Progenitor cell of endocrine pancreas (in vitro differentiated cells): ENCODE results near the gene TFDP1. TPM values are rescaled to one million over a fixed set of nuclear protein-coding genes. Genes with fewer than 3 reads are reported as not detected.

ENCODE experiments used
- DNase-seq: peaks from one replicate; pipeline ENCODE4 v3.0.0; 2021; ENCODE audit warnings: low spot score; ENCODE audit not compliant: unreplicated experiment
- H3K27ac Mint-ChIP-seq: 2 replicates; pipeline ENCODE4 v1.8.0; 2021; ENCODE audit warnings: mild to moderate bottlenecking, moderate library complexity, mixed read lengths
- H3K27me3 Mint-ChIP-seq: 2 replicates; pipeline ENCODE4 v1.8.0; 2021; ENCODE audit warnings: mixed read lengths
- H3K36me3 Mint-ChIP-seq: 2 replicates; pipeline ENCODE4 v1.8.0; 2022; ENCODE audit warnings: mixed read lengths; ENCODE audit not compliant: insufficient read depth
- H3K4me1 Mint-ChIP-seq: 2 replicates; pipeline ENCODE4 v1.8.0; 2021; ENCODE audit warnings: low read depth, mixed read lengths
- H3K4me3 Mint-ChIP-seq: 2 replicates; pipeline ENCODE4 v1.8.0; 2021; ENCODE audit warnings: low read depth, mild to moderate bottlenecking, moderate library complexity, mixed read lengths
- H3K9me3 Mint-ChIP-seq: 2 replicates; pipeline ENCODE4 v1.8.0; 2021; ENCODE audit warnings: low read depth, mixed read lengths
- CTCF ChIP-seq: fragments of 200-600 bp; sonication (generic); IDR thresholded peaks from one replicate; pipeline ENCODE4 v1.5.0; 2021; ENCODE audit warnings: antibody characterized with exemption, mild to moderate bottlenecking; ENCODE audit not compliant: unreplicated experiment
- total RNA-seq: library from RNA; stranded (reverse); gene quantifications from 2 replicates; pipeline ENCODE4 v1.2.1, GENCODE V29; 2021

TFDP1 gene
- total RNA-seq, 1 donor from 2014 or later: 58.2 TPM

- H3K27me3 Mint-ChIP-seq: no peaks in the 10 kb centered on the region
- H3K9me3 Mint-ChIP-seq: no peaks in the 10 kb centered on the region
- H3K36me3 Mint-ChIP-seq: peaks cover 16% of the 10 kb centered on the region
- H3K4me3 Mint-ChIP-seq: no peak overlapping the region
- no peaks in the 10 kb centered on the region for H3K4me1 Mint-ChIP-seq
- no peak for DNase-seq
- no peak for TF ChIP-seq CTCF
- no peak overlapping the region for H3K27ac Mint-ChIP-seq
Observed at GRCh38 chr13:113650275-113650674, 65.7 kb downstream of the TFDP1 start.

GRCh38 chr13:113650731-113651148, 66.2 kb downstream of the TFDP1 start:
- Mint-ChIP-seq H3K36me3 (peaks cover 16% of the 10 kb centered on the region), H3K4me1 (no peaks in the 10 kb centered on the region), H3K4me3 (no peak overlapping the region), H3K9me3 (no peaks in the 10 kb centered on the region), H3K27ac (no peak overlapping the region), H3K27me3 (no peaks in the 10 kb centered on the region)
- DNase-seq: no peak
- TF ChIP-seq CTCF: no peak

GRCh38 chr13:113651511-113652403, 67.2 kb downstream of the TFDP1 start:
- DNase-seq: no peak
- no peak overlapping the region for H3K4me3 Mint-ChIP-seq
- H3K9me3 Mint-ChIP-seq: no peaks in the 10 kb centered on the region
- H3K27me3 Mint-ChIP-seq: no peaks in the 10 kb centered on the region
- TF ChIP-seq CTCF: no peak
- H3K4me1 Mint-ChIP-seq: no peaks in the 10 kb centered on the region
- peaks cover 12% of the 10 kb centered on the region for H3K36me3 Mint-ChIP-seq
- no peak overlapping the region for H3K27ac Mint-ChIP-seq

DNA sequence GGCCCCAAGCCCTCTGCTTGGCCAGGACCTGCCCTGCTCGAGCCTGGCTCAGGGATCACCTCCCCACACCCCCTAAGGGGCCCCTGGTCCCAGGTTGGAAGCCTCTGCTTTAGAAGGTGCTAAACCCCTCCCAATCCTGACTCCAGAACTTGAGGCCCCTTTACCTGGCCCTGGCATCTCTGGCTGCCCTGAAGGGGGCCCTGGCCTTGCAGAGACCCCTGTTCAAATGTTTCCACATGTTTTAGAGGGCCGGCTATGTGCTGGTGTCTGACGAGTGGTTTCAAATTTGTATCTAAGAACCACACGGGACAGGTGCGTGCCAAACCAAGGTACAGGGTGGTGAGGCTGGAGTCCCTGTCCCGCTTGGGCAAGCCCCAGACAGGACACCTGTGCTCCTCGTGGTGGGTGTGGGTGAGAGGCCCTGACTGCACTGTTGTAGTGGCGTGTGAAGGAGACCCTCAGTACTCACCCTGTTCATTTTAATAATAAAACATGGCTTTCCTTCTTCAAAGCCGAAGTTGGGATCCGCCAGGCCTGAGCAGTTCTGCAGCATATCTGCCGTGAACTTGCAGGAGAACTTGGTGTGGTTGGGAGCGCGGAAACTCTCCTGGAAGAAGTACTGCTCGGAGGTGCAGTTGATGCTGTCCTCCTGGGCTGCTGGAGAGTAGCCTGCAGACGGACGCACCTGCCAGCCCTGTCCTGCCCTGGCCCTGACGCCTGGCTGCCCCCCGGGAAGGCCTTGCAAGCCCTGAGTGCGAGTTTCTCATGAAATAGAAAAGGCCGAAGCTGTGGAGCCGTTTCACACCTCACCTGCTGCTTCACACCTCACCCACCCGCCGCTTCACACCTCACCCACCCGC, 68.1 kb downstream of the TFDP1 start:
- H3K4me3 Mint-ChIP-seq: no peak overlapping the region
- TF ChIP-seq CTCF: no peak
- H3K27me3 Mint-ChIP-seq: no peaks in the 10 kb centered on the region
- no peak for DNase-seq
- H3K4me1 Mint-ChIP-seq: no peaks in the 10 kb centered on the region
- no peak overlapping the region for H3K27ac Mint-ChIP-seq
- peaks cover 12% of the 10 kb centered on the region for H3K36me3 Mint-ChIP-seq
- H3K9me3 Mint-ChIP-seq: no peaks in the 10 kb centered on the region

GRCh38 chr13:113653264-113654174, 69.0 kb downstream of the TFDP1 start:
- Mint-ChIP-seq H3K27ac (no peak overlapping the region), H3K4me3 (no peak overlapping the region), H3K27me3 (no peaks in the 10 kb centered on the region), H3K36me3 (peaks cover 4% of the 10 kb centered on the region), H3K9me3 (no peaks in the 10 kb centered on the region), H3K4me1 (peaks cover 2% of the 10 kb centered on the region)
- no peak for DNase-seq
- no peak for TF ChIP-seq CTCF
